ENCODE measurements around the gene ZNF593OS. TPM values are rescaled to one million over a fixed set of nuclear protein-coding genes. Genes with fewer than 3 reads are reported as not detected.

Gene ZNF593OS
- total RNA-seq, 1 experiment from 2014 or later, result not detected

DNA sequence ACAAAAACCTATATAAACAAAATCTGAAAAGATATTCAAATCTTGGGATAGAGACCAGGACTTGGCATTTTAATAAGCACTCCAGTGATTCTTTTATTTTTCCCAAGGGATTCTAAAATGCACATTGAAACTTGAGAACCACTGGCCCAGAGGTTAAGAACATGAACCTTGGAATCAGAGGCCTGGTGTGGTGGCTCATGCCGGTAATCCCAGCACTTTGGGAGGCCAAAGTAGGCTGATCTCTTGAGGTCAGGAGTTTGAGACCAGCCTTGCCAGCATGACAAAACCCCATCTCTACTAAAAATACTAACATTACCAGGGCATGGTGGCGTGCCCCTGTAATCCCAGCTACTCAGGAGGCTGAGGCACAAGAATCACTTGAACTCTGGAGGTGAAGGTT, 49.5 kb upstream of the ZNF593OS start:
- TF ChIP-seq SRF (IDR thresholded peaks at IDR 0.05; ENCODE audit: low read depth) (no peak), JUND (IDR thresholded peaks at IDR 0.05) (no peak)
- Histone ChIP-seq H3K27me3 (ENCODE audit: insufficient read depth, low read length) (no peaks in the 10 kb centered on the region), H3K9me2 (ENCODE audit: insufficient read depth) (no peaks in the 10 kb centered on the region), H3K9ac (ENCODE audit: low read length) (no peak overlapping the region), H3K4me2 (ENCODE audit: low read length) (no peak overlapping the region), H3K4me1 (ENCODE audit: control insufficient read depth in 1 of 2, insufficient read depth in 2 of 2, low read length in 2 of 2) (peaks cover 9 to 10% of the 10 kb centered on the region in 2 experiments; a peak in 2 of 4 replicates), H3K9me3 (ENCODE audit: control insufficient read depth in 1 of 2, insufficient read depth in 1 of 2, low read depth in 1 of 2, low read length in 2 of 2) (no peaks in the 10 kb centered on the region), H3K27ac (ENCODE audit: low read depth, low read length) (no peak overlapping the region), H3K79me2 (ENCODE audit: insufficient read depth, low read length) (no peaks in the 10 kb centered on the region), H2AFZ (ENCODE audit: low read depth, low read length, poor library complexity, severe bottlenecking) (no peak overlapping the region), H3K36me3 (ENCODE audit: control insufficient read depth in 1 of 2, insufficient read depth in 2 of 2, low read length in 2 of 2) (no peaks in the 10 kb centered on the region), H3K4me3 (replicated peaks in 1 of 2; ENCODE audit: low read depth in 1 of 2, low read length in 2 of 2) (no peak overlapping the region), H4K20me1 (ENCODE audit: insufficient read depth) (no peaks in the 10 kb centered on the region)
- no TSS peak for BruUV-seq (replicated peaks)
- ChIA-PET POLR2A (interaction anchor here (1.1 kb wide), 2 partner anchors 13 to 14 kb away, joined by 3 to 4 read pairs; no protein-coding TSS in a partner anchor), RAD21 (ENCODE audit: low non-redundant PET in 1 of 2, low total read pairs in 2 of 2, uncharacterized antibody in 2 of 2, unreplicated experiment in 2 of 2) (no interaction called here), CTCF (interaction anchor here (3.7 kb wide), 1 partner anchor 13 kb away, joined by 29 read pairs; the partner anchor contains the start of gene CEP85)
- ATAC-seq (no peak), DNase-seq (ENCODE audit: low read depth, low spot score) (no peak)
- intact Hi-C loops (cut with micrococcal nuclease), result no loop called here

DNA sequence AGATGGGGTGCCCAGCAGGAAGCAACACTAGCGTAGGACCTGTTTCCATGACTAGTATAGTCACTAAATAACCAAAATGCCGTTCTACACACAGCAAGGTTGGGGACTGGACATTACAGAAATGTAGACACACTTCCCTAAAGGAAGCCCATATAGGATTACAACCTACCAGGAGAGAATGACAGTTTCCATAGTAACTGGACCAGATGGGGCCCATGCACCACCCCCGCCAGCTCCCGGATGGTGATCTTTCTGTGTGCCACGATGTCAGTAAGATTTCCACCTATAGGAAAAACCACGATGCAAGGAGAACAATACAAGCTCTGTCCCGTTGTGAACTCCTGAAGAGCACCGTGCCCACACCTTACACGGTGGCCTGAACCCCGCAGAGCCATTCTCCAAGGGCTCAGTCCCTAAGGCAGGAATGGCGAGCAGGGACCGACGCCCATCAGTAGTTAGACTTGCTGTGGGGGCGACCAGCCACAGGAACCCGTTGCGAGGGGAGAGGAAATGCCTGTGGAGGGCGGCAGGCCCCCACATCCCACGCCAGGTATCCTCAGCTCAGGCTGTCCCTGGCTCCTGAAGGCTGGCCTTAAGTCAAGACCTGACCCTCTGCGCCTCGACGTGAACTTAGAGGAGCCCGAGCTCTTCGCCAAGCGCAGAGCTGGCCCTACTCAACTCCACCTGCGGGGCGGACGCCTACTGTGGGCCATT, 48.7 kb upstream of the ZNF593OS start:
- H3K9me2 ChIP-seq (ENCODE audit: insufficient read depth), result no peaks in the 10 kb centered on the region
- intact Hi-C loops (cut with micrococcal nuclease), result no loop called here
- H2AFZ ChIP-seq (ENCODE audit: low read depth, low read length, poor library complexity, severe bottlenecking), result no peak overlapping the region
- ChIA-PET CTCF (interaction anchor here (3.7 kb wide), 1 partner anchor 13 kb away, joined by 29 read pairs; the partner anchor contains the start of gene CEP85), POLR2A (interaction anchor here (1.1 kb wide), 2 partner anchors 13 to 15 kb away, joined by 3 to 4 read pairs; no protein-coding TSS in a partner anchor), RAD21 (ENCODE audit: low non-redundant PET in 1 of 2, low total read pairs in 2 of 2, uncharacterized antibody in 2 of 2, unreplicated experiment in 2 of 2) (no interaction called here)
- no TSS peak for BruUV-seq (replicated peaks)
- no peak overlapping the region for H3K9ac ChIP-seq (ENCODE audit: low read length)
- no peak overlapping the region for H3K27ac ChIP-seq (ENCODE audit: low read depth, low read length)
- H3K27me3 ChIP-seq (ENCODE audit: insufficient read depth, low read length), result no peaks in the 10 kb centered on the region
- H3K9me3 ChIP-seq (ENCODE audit: control insufficient read depth in 1 of 2, insufficient read depth in 1 of 2, low read depth in 1 of 2, low read length in 2 of 2), result no peaks in the 10 kb centered on the region
- TF ChIP-seq RAD21 (IDR thresholded peaks at IDR 0.05; ENCODE audit: low read depth) (no peak), SIN3A (IDR thresholded peaks at IDR 0.05; ENCODE audit: low read depth) (no peak), EZH2phosphoT487 (IDR thresholded peaks at IDR 0.05; ENCODE audit: borderline replicate concordance) (no peak), ZFX (IDR thresholded peaks at IDR 0.05) (no peak), ELF1 (IDR thresholded peaks at IDR 0.05; ENCODE audit: borderline replicate concordance, low read depth) (no peak), SRF (IDR thresholded peaks at IDR 0.05; ENCODE audit: low read depth) (no peak), CBX3 (IDR thresholded peaks at IDR 0.05; ENCODE audit: low read depth) (no peak), SP1 (IDR thresholded peaks at IDR 0.05; ENCODE audit: low read depth) (no peak), YY1 (IDR thresholded peaks at IDR 0.05; ENCODE audit: extremely low read depth, insufficient replicate concordance, low read depth, low read length) (no peak)
- TF ChIP-seq, protein P1, sequence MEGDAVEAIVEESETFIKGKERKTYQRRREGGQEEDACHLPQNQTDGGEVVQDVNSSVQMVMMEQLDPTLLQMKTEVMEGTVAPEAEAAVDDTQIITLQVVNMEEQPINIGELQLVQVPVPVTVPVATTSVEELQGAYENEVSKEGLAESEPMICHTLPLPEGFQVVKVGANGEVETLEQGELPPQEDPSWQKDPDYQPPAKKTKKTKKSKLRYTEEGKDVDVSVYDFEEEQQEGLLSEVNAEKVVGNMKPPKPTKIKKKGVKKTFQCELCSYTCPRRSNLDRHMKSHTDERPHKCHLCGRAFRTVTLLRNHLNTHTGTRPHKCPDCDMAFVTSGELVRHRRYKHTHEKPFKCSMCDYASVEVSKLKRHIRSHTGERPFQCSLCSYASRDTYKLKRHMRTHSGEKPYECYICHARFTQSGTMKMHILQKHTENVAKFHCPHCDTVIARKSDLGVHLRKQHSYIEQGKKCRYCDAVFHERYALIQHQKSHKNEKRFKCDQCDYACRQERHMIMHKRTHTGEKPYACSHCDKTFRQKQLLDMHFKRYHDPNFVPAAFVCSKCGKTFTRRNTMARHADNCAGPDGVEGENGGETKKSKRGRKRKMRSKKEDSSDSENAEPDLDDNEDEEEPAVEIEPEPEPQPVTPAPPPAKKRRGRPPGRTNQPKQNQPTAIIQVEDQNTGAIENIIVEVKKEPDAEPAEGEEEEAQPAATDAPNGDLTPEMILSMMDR (IDR thresholded peaks at IDR 0.05 in 2 of 3, conservative IDR thresholded peaks at IDR 0.05 in 1 of 3; ENCODE audit: borderline replicate concordance in 1 of 3, insufficient read depth in 1 of 3, low read depth in 2 of 3, low read length in 2 of 3), result no peak
- TF ChIP-seq, protein P2, sequence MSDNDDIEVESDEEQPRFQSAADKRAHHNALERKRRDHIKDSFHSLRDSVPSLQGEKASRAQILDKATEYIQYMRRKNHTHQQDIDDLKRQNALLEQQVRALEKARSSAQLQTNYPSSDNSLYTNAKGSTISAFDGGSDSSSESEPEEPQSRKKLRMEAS (IDR thresholded peaks at IDR 0.05), result no peak
- no peak overlapping the region for H3K4me3 ChIP-seq (replicated peaks in 1 of 2; ENCODE audit: low read depth in 1 of 2, low read length in 2 of 2)
- no peaks in the 10 kb centered on the region for H3K79me2 ChIP-seq (ENCODE audit: insufficient read depth, low read length)
- H4K20me1 ChIP-seq (ENCODE audit: insufficient read depth), result no peaks in the 10 kb centered on the region
- ATAC-seq (peak; percentile 49; the same call in 1 of the 2 replicates), DNase-seq (ENCODE audit: low read depth, low spot score) (no peak)
- H3K36me3 ChIP-seq (ENCODE audit: control insufficient read depth in 1 of 2, insufficient read depth in 2 of 2, low read length in 2 of 2), result no peaks in the 10 kb centered on the region
- no peak overlapping the region; the same call in 1 of the 2 replicates for H3K4me2 ChIP-seq (ENCODE audit: low read length)
- peaks cover 9 to 10% of the 10 kb centered on the region in 2 experiments; a peak in 2 of 4 replicates for H3K4me1 ChIP-seq (ENCODE audit: control insufficient read depth in 1 of 2, insufficient read depth in 2 of 2, low read length in 2 of 2)
